ENCODE data around the gene PWWP2B.
"Not testable (repeated sequence)": the region's sequence is repeated elsewhere in the genome, so short reads cannot be mapped to it uniquely, and the experiment has no call there.

Gene PWWP2B

DNA sequence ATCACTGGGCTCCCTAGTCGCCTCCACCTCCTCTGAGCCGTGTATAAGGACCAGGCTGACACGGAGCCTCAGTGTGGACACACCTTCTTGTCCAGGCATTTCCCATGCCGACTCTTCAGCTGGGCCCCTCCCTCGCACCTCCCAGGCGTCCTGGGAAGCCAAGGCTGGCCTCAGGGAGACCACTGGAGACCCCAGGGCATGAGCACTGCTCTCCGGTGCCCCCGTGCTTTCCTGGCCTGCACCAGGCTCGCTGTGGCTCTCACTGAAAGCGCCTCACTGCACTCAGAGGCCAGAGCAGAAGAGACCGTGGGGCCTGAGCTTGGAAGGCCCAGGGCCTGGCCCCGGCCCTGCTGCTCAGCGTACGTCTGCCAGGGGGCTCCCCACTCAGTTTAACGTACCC is 33.6 kb upstream of the PWWP2B start:
- in situ Hi-C loops (cut with MboI; ENCODE audit: low sequenced_read_pairs): no loop called here

DNA sequence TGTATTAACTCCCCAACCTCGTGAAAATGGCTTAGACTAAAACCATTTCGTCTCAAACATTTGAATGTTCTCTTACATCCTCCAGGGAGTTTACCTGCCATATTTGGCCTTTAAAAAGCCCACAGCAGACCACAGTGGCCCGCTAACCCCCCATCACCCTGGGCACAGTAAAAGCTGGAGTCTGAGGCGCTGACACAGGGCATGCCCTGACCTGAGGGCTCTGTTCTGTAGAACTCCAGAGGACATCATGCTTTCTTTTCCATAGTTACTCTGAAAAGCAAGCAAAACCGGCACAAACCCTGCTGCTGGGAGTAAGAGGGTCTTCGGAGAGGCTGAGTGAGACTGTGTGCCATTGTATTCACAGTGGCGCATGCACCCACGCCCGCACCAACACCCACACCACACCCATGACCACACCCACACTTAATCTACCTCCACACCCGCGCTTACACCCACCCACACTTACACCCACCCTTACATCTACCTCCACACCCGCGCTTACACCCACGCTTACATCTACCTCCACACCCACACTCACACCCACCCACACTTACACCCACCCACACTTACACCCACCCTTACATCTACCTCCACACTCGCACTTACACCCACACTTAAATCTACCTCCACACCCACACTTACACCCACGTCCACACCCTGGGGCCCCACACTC is 32.9 kb upstream of the PWWP2B start:
- in situ Hi-C loops (cut with MboI; ENCODE audit: low sequenced_read_pairs): no loop called here

DNA sequence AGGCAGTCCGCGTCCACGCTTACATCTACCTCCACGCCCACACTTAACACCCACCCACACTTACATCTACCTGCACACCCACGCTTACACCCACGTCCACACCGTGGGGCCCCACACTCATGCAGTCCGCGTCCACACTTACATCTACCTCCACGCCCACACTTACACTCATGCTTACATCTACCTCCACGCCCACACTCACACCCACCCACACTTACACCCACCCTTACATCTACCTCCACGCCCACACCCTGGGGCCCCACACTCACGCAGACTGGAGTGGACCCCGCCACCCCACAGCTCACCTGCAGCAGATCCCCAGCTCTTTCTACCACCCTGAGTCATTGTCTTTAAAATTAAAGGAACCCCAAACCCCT is 32.4 kb upstream of the PWWP2B start:
- in situ Hi-C loops (cut with MboI; ENCODE audit: low sequenced_read_pairs): no loop called here

DNA sequence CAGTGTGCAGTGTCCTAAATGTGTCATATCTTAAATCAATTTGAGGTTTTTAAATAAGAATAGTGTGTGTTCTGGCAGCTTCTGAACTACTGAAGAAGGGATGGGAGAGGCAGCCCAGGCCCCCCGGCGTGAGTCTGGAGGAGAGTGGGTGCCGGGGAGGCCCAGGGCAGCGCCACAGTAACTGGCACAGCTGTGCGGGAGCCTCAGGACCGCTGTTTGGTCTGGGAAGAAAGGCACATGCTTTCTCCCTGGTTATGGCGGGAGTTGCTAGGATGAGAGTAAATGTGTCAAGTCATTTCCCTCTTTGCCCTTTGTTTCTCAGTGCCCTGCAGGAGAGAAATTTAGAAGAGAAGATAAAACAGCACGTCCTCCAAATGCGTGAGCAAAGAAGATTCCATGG is 31.9 kb upstream of the PWWP2B start:
- in situ Hi-C loops (cut with MboI; ENCODE audit: low sequenced_read_pairs): no loop called here

DNA sequence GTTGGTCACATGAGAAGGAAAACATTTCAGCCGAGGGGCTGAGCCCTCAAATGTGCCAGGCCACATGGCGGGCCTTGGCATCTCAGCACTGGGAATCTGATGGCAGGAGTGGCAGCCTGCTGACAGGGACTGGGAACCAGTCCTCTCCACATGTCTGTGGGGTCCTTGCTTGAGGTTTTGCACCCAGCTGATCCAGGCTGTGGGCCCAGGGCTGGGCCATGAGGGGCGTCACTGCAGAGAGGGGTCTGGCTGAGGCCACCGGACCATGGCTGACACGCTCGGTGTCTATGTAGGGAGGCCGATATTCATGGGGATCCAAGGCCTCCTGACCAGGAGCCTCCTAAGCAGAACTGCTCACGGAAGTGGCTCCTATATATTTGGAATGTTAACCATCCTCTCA is 31.0 kb upstream of the PWWP2B start:
- in situ Hi-C loops (cut with MboI; ENCODE audit: low sequenced_read_pairs): no loop called here

DNA sequence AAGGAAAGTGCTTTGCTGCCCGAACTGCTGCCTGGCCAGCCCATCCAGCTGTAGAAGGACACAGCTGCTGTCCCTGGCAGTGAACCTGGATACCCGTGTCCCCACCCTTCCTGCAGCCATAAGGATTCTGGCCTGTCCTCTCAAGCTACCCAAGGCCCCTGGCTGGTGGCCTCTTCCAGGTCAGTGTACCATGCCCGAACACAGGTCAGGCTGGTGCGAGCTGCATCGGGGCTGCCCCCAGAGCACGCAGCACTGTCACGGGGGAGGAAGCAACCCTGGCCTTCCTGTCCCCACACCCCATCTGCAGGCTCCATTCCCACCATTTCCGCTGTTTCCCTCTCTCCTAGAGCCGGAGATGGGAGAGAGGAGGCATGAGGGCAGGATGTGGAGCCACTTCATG is 30.5 kb upstream of the PWWP2B start:
- in situ Hi-C loops (cut with MboI; ENCODE audit: low sequenced_read_pairs): no loop called here

DNA sequence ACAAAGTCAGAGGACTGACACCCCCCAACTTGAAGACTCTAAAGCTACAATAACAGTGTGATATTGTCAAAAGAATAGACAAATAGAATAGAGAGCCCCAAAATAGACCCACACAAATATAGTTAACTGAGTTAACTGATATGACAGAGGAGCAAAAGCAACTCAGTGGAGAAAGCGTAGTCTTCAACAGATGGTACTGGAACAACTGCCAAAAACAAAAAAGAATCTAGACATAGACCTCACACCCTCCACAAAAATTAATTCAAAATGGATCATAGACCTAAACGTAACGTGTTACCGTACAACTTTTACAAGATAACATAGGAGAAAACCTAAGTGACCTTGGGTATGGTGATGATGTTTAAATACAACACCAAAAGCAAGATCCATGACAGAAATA is 28.6 kb upstream of the PWWP2B start:
- in situ Hi-C loops (cut with MboI; ENCODE audit: low sequenced_read_pairs): no loop called here

DNA sequence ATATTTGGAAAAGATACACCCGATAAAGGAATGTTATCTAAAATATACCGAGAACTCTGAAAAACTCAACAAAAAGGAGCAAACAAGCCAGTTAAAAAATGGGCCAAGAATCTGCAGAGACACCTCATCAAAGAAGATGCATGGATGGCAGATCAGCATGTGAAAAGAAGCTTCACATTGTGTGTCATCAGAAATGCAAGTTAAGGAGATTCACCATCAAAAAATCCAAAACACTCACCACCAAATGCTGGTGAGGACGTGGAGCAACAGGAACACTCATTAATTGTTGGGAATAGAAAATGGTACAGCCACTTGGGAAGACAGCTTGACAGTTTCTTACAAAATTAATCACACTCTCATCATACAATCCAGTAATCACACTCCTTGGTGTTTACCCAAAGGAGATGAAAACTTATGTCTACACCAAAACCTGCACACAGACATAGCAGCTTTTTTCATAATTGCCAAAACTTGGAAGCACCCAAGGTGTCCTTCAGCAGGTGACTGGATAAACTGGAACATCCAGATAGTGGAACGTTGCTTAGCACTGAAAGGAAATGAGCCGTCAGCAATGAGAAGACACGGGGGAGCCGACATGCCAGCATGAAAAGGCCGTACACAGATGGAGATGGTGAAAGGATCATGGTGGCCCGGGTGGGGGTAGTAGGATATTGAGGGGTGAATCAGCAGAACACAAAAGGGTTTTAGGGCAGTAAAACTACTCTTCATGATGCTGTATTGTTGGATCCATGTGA is 27.9 kb upstream of the PWWP2B start:
- in situ Hi-C loops (cut with MboI; ENCODE audit: low sequenced_read_pairs): no loop called here

DNA sequence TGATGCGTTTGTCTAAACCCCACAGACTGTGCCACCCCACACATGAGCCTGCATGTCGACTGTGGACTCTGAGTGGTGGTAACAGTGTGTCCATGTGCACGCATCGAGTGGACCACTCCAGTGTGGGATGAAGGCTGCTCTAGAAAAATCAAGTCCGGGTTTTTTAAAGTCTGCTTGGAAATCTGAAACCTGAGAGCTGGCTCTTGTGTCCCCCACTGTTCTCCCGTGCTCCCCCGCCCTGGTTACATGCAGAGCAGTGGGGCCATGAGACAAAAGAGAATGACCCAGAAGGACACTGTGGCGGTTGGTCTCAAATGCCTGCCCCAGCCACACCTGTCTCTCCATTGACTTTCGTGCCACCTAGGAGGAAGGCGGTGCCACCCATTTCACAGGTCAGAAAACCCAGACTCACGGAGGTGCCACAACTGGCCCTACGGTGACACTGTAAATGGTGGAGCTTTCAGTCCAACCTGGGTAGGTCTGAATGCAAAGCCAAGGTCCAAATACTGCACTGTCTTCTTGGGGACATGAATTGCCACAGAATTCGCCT is 27.3 kb upstream of the PWWP2B start:
- in situ Hi-C loops (cut with MboI; ENCODE audit: low sequenced_read_pairs): no loop called here

DNA sequence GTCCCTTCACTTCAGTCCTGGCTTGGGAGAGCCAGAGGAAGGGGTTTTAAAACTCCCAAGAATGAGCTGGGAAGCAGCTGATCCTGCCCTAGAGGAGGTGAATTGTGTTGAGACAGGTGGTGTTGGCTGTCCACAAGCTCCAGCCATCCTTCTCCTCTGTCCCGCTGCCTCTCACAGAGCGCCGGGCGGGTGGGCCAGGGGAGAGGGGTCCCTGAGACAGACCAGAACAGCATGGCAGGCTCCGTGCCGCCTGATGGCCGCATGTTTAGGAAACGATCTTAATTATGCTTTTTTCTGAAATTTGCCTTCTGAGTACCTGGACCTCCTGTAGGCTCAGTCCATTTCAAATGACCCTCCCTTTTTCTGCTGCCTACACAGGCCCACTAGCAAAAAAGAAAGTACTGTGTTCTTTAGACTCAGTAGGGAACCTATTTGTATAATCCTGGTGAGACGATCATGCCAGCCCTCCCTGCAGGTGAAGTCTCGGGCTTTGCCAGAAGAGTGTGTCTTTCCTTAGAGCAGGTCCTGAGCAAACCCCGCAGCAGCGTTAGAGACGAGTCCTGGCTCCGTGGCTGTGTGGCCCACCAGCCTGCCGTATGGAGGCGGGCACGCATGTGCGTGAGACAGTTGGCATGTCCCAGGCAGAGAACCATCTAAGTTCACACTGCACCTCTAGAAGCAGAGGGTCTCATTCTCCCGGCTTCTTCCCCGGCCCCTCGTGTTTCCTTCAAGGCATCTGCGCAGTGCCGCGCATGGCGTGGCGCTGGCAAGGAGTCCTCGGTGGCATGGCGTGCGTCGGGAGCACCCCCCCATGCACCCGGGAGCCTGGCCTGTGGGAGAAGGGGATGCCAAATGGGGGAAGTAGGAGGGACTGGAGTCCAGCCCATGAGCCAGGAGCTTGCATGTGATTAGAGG is 26.3 kb upstream of the PWWP2B start:
- in situ Hi-C loops (cut with MboI; ENCODE audit: low sequenced_read_pairs): no loop called here

DNA sequence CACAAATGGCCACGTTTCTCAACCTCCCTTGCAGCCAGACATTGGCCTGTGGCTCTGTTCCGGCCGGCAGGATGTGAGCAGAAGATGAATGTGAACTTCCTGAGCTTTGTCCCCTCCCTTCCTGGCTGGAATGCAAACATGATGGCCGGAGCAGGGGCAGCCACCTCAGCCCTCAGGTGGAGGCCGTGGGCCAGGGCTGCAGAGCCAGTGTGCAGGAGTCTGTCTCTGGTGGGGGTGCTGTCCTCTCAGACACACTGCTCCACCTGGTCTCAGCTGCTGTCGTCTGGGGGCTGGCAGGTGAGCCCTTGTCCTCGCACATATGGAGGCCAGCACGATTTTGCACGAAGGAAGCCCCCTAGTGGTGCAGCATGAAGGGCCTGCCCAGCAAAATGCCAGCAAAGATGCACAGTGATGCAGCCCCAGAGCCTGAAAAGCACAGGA is 25.3 kb upstream of the PWWP2B start:
- in situ Hi-C loops (cut with MboI; ENCODE audit: low sequenced_read_pairs): no loop called here

DNA sequence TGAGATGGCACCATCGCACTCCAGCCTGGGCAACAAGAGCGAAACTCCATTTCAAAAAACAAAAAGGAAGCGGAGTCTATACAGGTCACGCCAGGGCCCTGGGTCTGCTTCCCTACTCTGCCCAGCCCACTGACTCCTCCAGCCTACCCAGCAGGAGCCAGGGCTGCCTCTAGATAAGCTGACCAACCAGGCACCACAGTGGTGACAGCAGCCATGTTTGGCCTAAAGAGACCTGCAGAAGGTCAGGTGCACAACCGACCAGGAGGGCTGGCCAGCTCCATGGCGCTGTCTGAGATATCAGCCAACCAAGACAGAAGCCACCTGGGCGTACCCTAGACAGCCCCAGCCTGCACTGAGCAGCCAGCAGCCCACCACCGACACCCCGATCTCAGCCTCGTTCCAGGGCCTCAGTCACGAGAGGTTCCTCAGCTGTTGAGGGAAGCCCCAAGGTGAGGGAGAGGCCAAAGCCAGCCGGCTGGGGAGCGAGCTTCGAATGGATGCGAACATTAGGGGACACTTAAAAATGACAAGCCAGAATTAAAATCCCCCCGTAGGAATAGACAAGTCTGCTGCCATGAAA is 24.4 kb upstream of the PWWP2B start:
- in situ Hi-C loops (cut with MboI; ENCODE audit: low sequenced_read_pairs): no loop called here

DNA sequence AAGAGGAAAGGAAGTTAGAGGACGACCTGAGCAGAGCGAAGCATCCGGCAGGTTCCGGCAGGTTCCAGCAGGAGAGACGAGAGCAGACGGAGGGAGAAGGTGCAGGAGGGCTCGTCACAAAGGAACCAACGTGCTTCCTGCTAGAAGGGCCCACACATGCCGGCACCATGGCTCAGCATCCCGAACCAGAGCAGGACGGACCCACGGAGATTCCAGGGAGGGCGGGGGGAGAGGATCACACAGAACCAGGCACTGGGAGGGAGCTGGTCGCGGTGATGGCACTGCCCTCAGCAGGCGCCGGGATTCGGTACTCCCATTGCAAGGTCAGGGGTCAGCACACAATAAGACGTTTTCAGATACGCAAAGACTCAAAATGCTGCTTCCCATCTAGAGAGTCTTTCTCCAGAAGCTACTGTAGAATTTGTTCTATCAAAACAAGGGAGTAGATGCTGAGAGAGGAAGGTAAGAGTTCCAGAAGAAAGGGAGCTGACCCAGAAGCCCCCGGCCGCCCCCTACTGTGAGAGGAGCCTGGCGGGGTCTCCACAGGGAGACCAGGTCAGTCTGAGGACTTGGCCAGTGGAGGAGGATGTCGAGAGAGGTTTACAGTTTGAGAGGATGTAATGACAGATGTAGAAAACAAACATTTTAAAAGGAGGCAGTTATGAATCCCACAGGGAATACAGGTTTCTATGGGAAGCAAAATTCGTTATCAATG is 23.6 kb upstream of the PWWP2B start:
- in situ Hi-C loops (cut with MboI; ENCODE audit: low sequenced_read_pairs): no loop called here

DNA sequence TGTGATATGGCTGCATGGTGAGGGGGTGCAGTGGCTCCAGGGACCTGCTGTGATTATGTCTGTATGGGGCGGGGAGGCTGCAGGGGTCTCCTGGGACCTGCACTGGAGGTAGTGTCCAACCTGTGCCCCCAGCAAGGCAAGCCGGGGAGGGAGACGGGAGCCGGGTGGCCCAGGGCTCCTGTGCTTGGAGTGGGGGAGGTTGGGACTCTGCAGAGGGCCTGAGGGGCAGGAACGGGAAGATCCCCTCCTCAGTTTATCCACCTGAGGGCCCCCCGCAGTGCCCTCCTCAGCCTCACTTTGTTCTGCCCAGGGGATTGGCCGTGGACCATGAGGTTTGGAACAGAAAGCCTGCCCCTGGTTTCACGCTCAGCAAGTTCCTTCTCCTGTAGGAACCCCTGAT is 22.8 kb upstream of the PWWP2B start:
- in situ Hi-C loops (cut with MboI; ENCODE audit: low sequenced_read_pairs): no loop called here

DNA sequence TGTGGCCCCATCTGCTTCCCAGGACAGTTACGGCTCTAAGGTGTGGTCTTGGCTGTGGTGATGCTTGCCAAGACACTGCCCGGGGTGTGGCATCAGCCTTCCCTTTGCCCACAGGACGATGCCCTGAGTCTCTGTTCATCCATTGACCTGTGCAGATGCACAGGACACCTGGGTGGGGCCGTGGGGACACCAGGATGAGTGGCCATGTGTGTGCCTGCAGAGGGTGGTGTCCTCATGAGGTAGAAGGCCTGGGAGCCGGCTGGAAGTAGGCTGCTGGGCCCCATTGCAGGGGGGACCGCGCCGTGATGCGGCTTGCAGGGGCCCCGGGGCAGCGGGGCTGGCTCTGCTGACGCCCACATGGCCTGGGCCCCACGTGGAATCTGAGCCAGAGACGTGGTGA is 22.4 kb upstream of the PWWP2B start:
- in situ Hi-C loops (cut with MboI; ENCODE audit: low sequenced_read_pairs): no loop called here

DNA sequence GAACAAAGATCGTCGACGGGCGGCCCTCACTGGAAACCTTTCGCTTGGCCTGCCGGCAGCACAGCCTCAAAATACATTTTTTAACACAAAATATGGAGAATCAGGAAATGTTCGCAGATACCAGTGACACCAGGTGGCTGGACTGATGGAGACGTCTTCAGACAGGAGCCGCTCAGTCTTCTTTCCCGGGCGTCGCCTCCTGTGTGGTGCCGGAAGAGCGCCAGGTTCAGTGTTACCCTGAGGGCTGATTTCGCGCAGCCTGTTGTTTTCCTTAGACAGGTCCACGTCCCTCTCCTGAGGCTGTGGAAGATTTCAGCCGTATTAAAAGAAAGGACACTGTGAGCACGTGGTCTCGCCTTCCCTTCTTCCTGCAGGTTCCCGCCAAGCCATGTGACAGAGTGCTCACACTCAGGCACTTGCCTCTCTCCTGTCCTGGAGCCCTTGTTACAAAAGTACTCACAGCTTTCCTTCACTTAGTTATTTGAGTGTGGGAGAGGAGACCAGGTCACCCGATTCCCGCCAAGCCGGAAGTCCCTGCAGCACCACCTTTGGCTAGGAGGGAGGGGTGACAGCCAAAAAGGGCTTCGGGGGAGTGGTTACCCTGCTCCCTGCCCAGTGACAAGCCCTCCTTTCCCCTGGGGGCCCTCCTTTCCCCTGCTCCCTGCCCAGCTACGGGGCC is 21.7 kb upstream of the PWWP2B start:
- in situ Hi-C loops (cut with MboI; ENCODE audit: low sequenced_read_pairs): no loop called here

DNA sequence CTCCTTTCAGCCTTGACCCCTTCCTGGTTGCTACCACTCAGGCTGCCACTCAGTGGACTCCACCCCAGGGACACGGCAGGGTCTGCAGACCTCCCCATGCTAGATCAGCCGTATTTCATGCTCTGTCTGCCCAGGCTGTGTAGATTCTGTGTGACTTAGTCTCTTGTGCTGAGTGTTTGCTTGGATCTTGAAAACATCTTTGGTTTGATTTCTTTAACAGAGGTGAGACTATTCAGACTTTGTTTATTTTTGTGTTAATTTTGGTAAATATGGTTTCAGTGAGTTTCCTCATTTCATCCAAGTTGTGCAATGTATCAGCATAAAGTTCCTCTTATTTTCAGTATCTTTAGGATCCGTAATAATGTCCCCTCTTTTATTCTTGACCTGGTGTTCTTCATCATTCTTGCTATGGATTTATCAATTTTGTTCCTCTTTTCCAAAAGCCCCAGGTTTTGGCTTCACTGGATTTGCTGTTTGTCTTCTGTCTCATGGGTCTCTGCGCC is 21.2 kb upstream of the PWWP2B start:
- in situ Hi-C loops (cut with MboI; ENCODE audit: low sequenced_read_pairs): no loop called here

DNA sequence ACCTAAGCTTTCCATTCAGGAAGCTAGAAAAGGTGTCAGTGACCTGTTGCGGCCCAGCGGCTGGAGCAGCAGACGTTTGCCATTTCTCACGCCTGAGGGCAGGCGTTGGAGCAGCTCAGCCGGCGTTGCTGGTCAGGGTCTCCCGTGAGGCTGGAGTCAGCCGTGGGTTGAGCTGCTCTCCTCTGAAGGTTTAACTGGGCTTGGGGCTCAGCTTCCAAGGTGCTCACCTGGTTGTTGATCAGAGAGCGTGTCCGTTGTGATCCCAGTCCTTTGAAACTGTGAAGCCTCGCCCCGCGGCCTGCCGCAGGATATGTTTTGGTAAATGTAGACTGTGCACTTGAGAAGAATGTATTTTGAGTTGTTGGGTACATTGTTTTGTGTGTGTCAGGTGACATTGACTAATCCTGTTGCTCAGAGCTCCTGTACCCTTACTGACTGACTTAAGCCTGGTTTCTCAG is 20.6 kb upstream of the PWWP2B start:
- in situ Hi-C loops (cut with MboI; ENCODE audit: low sequenced_read_pairs): no loop called here

DNA sequence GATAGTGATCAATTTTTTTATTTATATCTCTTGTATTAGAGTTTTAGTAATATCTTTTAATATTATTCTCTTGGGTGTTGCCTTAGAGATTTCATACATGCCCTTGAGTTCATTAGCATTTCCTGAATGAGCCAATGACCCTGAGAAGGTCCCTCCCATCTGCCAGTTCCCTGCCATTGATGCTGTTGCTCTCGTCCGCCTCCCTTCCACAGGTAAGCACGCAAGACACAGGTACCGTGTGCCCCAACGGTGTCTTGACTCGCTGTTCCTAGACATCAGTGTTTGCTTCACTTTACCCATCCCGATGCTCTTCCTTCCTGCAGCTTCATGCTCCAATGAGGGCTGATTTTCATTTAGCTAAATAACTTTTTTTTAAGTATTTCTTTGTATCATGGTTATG is 19.7 kb upstream of the PWWP2B start:
- in situ Hi-C loops (cut with MboI; ENCODE audit: low sequenced_read_pairs): no loop called here

DNA sequence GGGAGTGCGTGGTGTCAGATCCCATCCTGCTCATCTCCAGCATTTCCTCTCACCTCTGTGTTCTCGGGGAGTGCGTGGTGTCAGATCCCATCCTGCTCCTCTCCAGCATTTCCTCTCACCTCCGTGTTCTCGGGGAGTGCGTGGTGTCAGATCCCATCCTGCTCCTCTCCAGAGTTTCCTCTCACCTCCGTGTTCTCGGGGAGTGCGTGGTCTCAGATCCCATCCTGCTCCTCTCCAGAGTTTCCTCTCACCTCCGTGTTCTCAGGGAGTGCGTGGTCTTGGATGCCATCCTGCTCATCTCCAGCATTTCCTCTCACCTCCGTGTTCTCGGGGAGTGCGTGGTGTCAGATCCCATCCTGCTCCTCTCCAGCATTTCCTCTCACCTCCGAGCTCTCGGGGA is 18.0 kb upstream of the PWWP2B start:
- in situ Hi-C loops (cut with MboI; ENCODE audit: low sequenced_read_pairs): not testable (repeated sequence)

Data from hTERT RPE-1 (cell line).